Measurements from ENCODE around the gene HYLS1. TPM values are rescaled to one million over a fixed set of nuclear protein-coding genes. Genes with fewer than 3 reads are reported as not detected.

The HYLS1 gene
- total RNA-seq, 2 experiments from 2014 or later = 1.2 to 1.3 TPM

DNA sequence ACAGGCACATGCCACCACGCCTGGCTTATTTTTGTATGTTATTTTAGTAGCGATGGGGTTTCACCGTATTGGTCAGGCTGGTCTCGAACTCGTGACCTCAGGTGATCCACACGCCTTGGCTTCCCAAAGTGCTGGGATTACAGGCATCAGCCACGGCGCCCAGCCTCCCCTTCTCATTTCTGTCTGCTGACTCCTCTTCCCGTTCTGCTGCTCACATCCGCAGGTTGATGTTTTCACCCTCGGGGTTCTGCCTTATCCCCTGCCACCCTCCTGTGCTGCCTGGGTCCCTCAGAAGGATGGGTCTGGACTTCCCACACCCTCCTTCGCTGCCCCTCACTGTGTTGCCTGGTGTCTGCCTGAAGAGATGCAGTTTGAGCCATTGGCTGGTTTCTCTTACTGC is 39.2 kb downstream of the HYLS1 start:
- intact Hi-C loops (cut with DNase I, micrococcal nuclease) = no loop called here
- no peak for DNase-seq
- no peaks in the 10 kb centered on the region for H3K9me3 ChIP-seq (ENCODE audit: control insufficient read depth in 1 of 2, insufficient read depth in 1 of 2, low read length in 2 of 2)
- no peaks in the 10 kb centered on the region for H3K4me1 ChIP-seq (ENCODE audit: insufficient read depth, low read length)
- Mint-ChIP-seq H3K27me3 (peaks cover 19% of the 10 kb centered on the region), H3K36me3 (ENCODE audit: low read depth) (no peaks in the 10 kb centered on the region), H3K4me1 (ENCODE audit: low read depth) (no peaks in the 10 kb centered on the region), H3K4me3 (no peak overlapping the region), H3K9me3 (no peaks in the 10 kb centered on the region), H3K27ac (no peak overlapping the region)
- TF ChIP-seq, protein P1, sequence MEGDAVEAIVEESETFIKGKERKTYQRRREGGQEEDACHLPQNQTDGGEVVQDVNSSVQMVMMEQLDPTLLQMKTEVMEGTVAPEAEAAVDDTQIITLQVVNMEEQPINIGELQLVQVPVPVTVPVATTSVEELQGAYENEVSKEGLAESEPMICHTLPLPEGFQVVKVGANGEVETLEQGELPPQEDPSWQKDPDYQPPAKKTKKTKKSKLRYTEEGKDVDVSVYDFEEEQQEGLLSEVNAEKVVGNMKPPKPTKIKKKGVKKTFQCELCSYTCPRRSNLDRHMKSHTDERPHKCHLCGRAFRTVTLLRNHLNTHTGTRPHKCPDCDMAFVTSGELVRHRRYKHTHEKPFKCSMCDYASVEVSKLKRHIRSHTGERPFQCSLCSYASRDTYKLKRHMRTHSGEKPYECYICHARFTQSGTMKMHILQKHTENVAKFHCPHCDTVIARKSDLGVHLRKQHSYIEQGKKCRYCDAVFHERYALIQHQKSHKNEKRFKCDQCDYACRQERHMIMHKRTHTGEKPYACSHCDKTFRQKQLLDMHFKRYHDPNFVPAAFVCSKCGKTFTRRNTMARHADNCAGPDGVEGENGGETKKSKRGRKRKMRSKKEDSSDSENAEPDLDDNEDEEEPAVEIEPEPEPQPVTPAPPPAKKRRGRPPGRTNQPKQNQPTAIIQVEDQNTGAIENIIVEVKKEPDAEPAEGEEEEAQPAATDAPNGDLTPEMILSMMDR (IDR thresholded peaks at IDR 0.05) = no peak
- H3K36me3 ChIP-seq (ENCODE audit: insufficient read depth, low read length) = no peaks in the 10 kb centered on the region
- H3K4me3 ChIP-seq (ENCODE audit: low read length) = no peak overlapping the region
- ChIA-PET POLR2A (no interaction called here), CTCF (no interaction called here)
- no peak for ATAC-seq (ENCODE audit: poor library complexity)
- no peak overlapping the region for H3K27ac ChIP-seq (ENCODE audit: low read depth in 1 of 2, low read length in 2 of 2)
- H3K27me3 ChIP-seq (ENCODE audit: control insufficient read depth in 1 of 2, insufficient read depth in 2 of 2, low read length in 2 of 2) = peaks cover 2 to 6% of the 10 kb centered on the region in 2 experiments

DNA sequence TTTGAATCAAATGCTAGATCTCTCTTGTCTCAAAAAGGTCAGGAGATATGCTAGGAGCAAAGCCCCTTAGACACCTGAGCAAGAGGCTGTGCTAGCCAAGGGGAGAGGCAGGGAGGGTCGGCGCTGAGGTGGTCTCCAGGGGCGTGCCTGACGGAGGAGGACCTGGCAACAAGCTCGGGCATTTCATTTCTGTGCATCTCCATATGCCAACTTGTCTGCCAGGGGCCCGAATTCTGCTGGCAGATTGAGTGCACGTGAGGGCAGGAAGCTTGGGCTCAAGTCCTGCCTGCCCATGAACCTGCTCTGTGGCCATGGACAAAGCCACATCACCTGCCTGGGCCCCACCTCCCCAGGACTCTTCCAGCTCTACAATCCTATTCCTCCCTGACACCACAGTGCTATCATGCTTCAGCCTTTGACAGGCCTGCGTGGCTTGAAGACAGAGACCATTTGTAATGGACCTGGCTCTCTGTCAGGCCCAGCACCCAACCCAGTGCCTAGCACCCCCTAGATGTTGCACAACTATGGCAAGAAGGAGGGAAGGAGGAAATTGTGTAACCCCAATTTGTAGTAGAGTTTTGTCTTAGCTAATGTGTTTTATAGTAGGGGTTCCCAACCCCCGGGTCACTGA is 42.1 kb downstream of the HYLS1 start:
- intact Hi-C loops (cut with DNase I, micrococcal nuclease) = no loop called here
- H3K4me3 Mint-ChIP-seq = no peak overlapping the region
- no peak overlapping the region for H3K27ac ChIP-seq (ENCODE audit: low read depth in 1 of 2, low read length in 2 of 2)
- no peaks in the 10 kb centered on the region for H3K36me3 ChIP-seq (ENCODE audit: insufficient read depth, low read length)
- H3K9me3 Mint-ChIP-seq = no peaks in the 10 kb centered on the region
- no peaks in the 10 kb centered on the region for H3K4me1 ChIP-seq (ENCODE audit: insufficient read depth, low read length)
- no peaks in the 10 kb centered on the region for H3K9me3 ChIP-seq (ENCODE audit: control insufficient read depth in 1 of 2, insufficient read depth in 1 of 2, low read length in 2 of 2)
- ATAC-seq (ENCODE audit: poor library complexity) (no peak), DNase-seq (no peak)
- POLR2A ChIA-PET = no interaction called here
- TF ChIP-seq, protein P1 (IDR thresholded peaks at IDR 0.05) = no peak
- H3K27me3 ChIP-seq (ENCODE audit: control insufficient read depth in 1 of 2, insufficient read depth in 2 of 2, low read length in 2 of 2) = peaks cover 2 to 8% of the 10 kb centered on the region in 2 experiments
- CTCF ChIA-PET = no interaction called here
- no peaks in the 10 kb centered on the region for H3K4me1 Mint-ChIP-seq (ENCODE audit: low read depth)
- no peaks in the 10 kb centered on the region for H3K36me3 Mint-ChIP-seq (ENCODE audit: low read depth)
- H3K4me3 ChIP-seq (ENCODE audit: low read length) = no peak overlapping the region
- H3K27me3 Mint-ChIP-seq = peaks cover 13% of the 10 kb centered on the region
- no peak overlapping the region for H3K27ac Mint-ChIP-seq

DNA sequence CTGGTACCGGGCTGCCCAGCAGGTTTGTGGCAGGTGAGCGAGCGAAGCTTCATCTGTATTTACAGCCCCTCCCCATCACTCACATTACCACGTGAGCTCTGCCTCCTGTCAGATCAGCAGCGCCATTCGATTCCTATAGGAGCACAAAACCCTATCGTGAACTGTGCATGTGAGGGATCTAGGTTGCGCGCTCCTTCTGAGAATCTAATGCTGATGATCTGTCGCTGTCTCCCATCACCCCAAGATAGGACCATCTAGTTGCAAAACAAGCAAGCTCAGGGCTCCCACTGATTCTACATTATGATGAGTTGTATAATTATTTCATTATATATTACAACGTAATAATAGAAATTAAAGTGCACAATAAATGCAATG is 42.6 kb downstream of the HYLS1 start:
- Mint-ChIP-seq H3K36me3 (ENCODE audit: low read depth) (no peaks in the 10 kb centered on the region), H3K4me3 (no peak overlapping the region), H3K27me3 (peaks cover 13% of the 10 kb centered on the region), H3K27ac (no peak overlapping the region), H3K4me1 (ENCODE audit: low read depth) (no peaks in the 10 kb centered on the region), H3K9me3 (no peaks in the 10 kb centered on the region)
- Histone ChIP-seq H3K27ac (ENCODE audit: low read depth in 1 of 2, low read length in 2 of 2) (no peak overlapping the region), H3K36me3 (ENCODE audit: insufficient read depth, low read length) (no peaks in the 10 kb centered on the region), H3K27me3 (ENCODE audit: control insufficient read depth in 1 of 2, insufficient read depth in 2 of 2, low read length in 2 of 2) (peaks cover 2 to 8% of the 10 kb centered on the region in 2 experiments), H3K4me1 (ENCODE audit: insufficient read depth, low read length) (no peaks in the 10 kb centered on the region), H3K9me3 (ENCODE audit: control insufficient read depth in 1 of 2, insufficient read depth in 1 of 2, low read length in 2 of 2) (no peaks in the 10 kb centered on the region), H3K4me3 (ENCODE audit: low read length) (no peak overlapping the region)
- ChIA-PET POLR2A (no interaction called here), CTCF (no interaction called here)
- DNase-seq = no peak
- TF ChIP-seq, protein P1 (IDR thresholded peaks at IDR 0.05) = no peak
- ATAC-seq (ENCODE audit: poor library complexity) = no peak
- intact Hi-C loops (cut with DNase I, micrococcal nuclease) = no loop called here

Measured in CD4-positive, alpha-beta T cell (primary cell).